Measurements from ENCODE around the gene ALOX15B. TPM values are rescaled to one million over a fixed set of nuclear protein-coding genes. Genes with fewer than 3 reads are reported as not detected.

ALOX15B gene
- total and polyA plus RNA-seq, 8 donors, result 0.05 to 4.7 (median 0.25) TPM; not detected in 1

GRCh38 chr17:7993972-7994589 is 44.8 kb upstream of the ALOX15B start:
- no peaks in the 10 kb centered on the region for H3K27me3 ChIP-seq
- H3K4me1 ChIP-seq, result no peaks in the 10 kb centered on the region
- H3K9me3 ChIP-seq, result no peaks in the 10 kb centered on the region
- intact Hi-C loops (cut with DNase I), result loop anchor here in 1 of 3 donors (5.0 kb wide), 1 partner anchor 82 kb away; no protein-coding TSS in a partner anchor
- no peak for TF ChIP-seq CTCF (IDR thresholded peaks at IDR 0.05)
- H3K27ac ChIP-seq, result no peak overlapping the region
- no peak for ATAC-seq
- no peak for DNase-seq
- H3K36me3 ChIP-seq, result no peaks in the 10 kb centered on the region
- WGBS, 2 donors, result 82 to 86% methylated on average over 27 of the region's 27 CpGs
- no peak for FAIRE-seq
- no peak overlapping the region for H3K4me3 ChIP-seq

DNA sequence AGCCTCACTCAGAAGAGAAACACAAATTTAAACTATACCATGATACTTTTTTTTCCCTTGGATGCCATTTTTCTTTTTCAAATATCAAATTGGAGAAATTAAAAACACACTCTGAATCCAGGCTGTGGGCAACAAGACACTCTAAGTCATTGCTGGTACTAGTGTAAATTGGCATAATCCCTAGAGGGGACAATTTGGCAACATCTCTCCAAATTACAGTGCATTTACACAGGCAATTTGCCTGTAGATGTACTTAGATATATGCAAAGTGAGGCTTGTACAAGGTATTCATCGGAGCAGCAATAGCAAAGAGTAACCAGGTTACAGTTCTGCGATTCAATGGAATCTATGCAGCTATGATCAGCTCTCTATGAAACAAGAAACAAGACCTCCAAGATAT is 43.1 kb upstream of the ALOX15B start:
- H3K4me1 ChIP-seq, result no peaks in the 10 kb centered on the region
- no peak for TF ChIP-seq CTCF (IDR thresholded peaks at IDR 0.05)
- H3K36me3 ChIP-seq, result no peaks in the 10 kb centered on the region
- no peak overlapping the region for H3K27ac ChIP-seq
- no peak overlapping the region for H3K4me3 ChIP-seq
- H3K27me3 ChIP-seq, result no peaks in the 10 kb centered on the region
- no peaks in the 10 kb centered on the region for H3K9me3 ChIP-seq
- WGBS, 2 donors, result 92% methylated on average over 2 of the region's 2 CpGs
- intact Hi-C loops (cut with DNase I), result no loop called here
- no peak for FAIRE-seq
- DNase-seq, result no peak
- no peak for ATAC-seq

- Histone ChIP-seq H3K27ac (no peak overlapping the region), H3K4me3 (no peak overlapping the region), H3K4me1 (no peaks in the 10 kb centered on the region), H3K36me3 (no peaks in the 10 kb centered on the region), H3K27me3 (no peaks in the 10 kb centered on the region), H3K9me3 (no peaks in the 10 kb centered on the region)
- FAIRE-seq (no peak), DNase-seq (peak in 3 of 6 donors; percentile 35 to 43 (median 39)), ATAC-seq (peak; percentile 82 to 98 (median 88))
- no peak for TF ChIP-seq CTCF (IDR thresholded peaks at IDR 0.05)
- WGBS, 2 donors, result 20 to 32% methylated on average over 5 of the region's 5 CpGs
- intact Hi-C loops (cut with DNase I), result no loop called here
These were observed 41.7 kb upstream of the ALOX15B start for GRCh38 chr17:7997186-7997585.

GRCh38 chr17:8001976-8002720 is 36.7 kb upstream of the ALOX15B start, which contains the start of gene GUCY2D:
TSS of gene GUCY2D (plus strand) at chr17:8002615. CDS start at chr17:8003048, 433 bp downstream.
- 48 to 49% methylated on average over 18 of the region's 18 CpGs for WGBS, 2 donors

More at GRCh38 chr17:8001976-8002720, 36.7 kb upstream of the ALOX15B start, which contains the start of gene GUCY2D:
- ATAC-seq (peak in 1 of 4 donors; percentile 62), DNase-seq (peak in 1 of 6 donors; percentile 32), FAIRE-seq (no peak)
- Histone ChIP-seq H3K27me3 (peaks cover 0 to 5% (median 2%) of the 10 kb centered on the region in 4 donors), H3K36me3 (no peaks in the 10 kb centered on the region), H3K4me3 (peak within 1 kb of the TSS in 1 of 4 donors; percentile 18), H3K4me1 (peaks cover 0 to 6% (median 0%) of the 10 kb centered on the region in 3 donors), H3K27ac (no peak within 1 kb of the TSS), H3K9me3 (no peaks in the 10 kb centered on the region)
- intact Hi-C loops (cut with DNase I), result loop anchor here in 1 of 3 donors (10.0 kb wide), 1 partner anchor 53 kb away; no protein-coding TSS in a partner anchor
- no peak for TF ChIP-seq CTCF (IDR thresholded peaks at IDR 0.05)

All from pancreas (tissue), 10 donors.